Body of pancreas (tissue), 4 donors: ENCODE results near the gene SYT2.
"Not testable (repeated sequence)": the region's sequence is repeated elsewhere in the genome, so short reads cannot be mapped to it uniquely, and the experiment has no call there.

Experiments
- CTCF ChIP-seq, 7 experiments: fragments of 450-650 bp in 4 of 7; fragments of 200-600 bp in 3 of 7; sonication (generic) in 3 of 7; IDR thresholded peaks; one replicate each; pipeline ENCODE4 v1.5.1; 2016 to 2019; ENCODE audit warnings: antibody characterized with exemption in 7 of 7
- POLR2A ChIP-seq, 3 donors: fragments of 450-650 bp; IDR thresholded peaks; one replicate each; pipeline ENCODE4 v1.6.1; 2016; ENCODE audit warnings: antibody characterized with exemption in 3 of 3, mild to moderate bottlenecking in 2 of 3

- not testable (repeated sequence) for TF ChIP-seq CTCF, POLR2A (IDR thresholded peaks at IDR 0.05)
Observed at GRCh38 chr1:202543537-202543936, 166.7 kb downstream of the SYT2 start.
